C4-2B (cell line): ENCODE measurements around the gene CFAP45.

ENCODE experiments used
- ZFX ChIP-seq: fragments of 450-650 bp; IDR thresholded peaks from 2 replicates; pipeline ENCODE4 v1.6.1; 2017
- TF ChIP-seq, protein P1 (sequence below): fragments of 450-650 bp; conservative IDR thresholded peaks from 2 replicates; pipeline ENCODE4 v1.5.1; 2017; ENCODE audit warnings: mild to moderate bottlenecking

DNA sequence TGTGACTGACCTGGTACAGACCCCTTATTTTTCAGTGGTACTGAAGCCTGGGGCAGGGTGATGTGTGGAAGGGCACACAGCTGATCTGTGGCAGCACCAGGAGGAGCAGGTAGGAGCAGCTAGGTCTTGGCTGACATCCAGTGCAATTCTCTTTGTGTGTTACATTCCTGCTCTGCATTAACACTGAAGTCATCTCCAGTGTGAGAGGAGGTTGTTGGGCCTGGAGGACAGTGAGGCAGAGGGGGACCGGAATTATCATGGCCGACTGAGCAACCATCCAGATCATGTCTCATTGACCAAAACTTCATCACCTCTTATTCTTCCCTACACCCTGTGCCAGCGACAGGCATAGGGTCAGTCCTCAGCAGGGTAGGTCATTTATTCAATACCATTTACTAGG is 71.8 kb downstream of the CFAP45 start:
- TF ChIP-seq, protein P1, sequence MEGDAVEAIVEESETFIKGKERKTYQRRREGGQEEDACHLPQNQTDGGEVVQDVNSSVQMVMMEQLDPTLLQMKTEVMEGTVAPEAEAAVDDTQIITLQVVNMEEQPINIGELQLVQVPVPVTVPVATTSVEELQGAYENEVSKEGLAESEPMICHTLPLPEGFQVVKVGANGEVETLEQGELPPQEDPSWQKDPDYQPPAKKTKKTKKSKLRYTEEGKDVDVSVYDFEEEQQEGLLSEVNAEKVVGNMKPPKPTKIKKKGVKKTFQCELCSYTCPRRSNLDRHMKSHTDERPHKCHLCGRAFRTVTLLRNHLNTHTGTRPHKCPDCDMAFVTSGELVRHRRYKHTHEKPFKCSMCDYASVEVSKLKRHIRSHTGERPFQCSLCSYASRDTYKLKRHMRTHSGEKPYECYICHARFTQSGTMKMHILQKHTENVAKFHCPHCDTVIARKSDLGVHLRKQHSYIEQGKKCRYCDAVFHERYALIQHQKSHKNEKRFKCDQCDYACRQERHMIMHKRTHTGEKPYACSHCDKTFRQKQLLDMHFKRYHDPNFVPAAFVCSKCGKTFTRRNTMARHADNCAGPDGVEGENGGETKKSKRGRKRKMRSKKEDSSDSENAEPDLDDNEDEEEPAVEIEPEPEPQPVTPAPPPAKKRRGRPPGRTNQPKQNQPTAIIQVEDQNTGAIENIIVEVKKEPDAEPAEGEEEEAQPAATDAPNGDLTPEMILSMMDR: no peak
- no peak for TF ChIP-seq ZFX
